AG04450 (cell line): ENCODE data around the gene ZNF804B. TPM values are rescaled to one million over a fixed set of nuclear protein-coding genes. Genes with fewer than 3 reads are reported as not detected.

Source experiments
- CTCF ChIA-PET: fragments of 300-600, 350-600 bp; formaldehyde crosslinking; extraction: SDS; loops from one replicate; lab custom pipeline; 2022; ENCODE audit warnings: antibody characterized with exemption, inconsistent platforms; lab: Charles Lee
- POLR2A ChIA-PET: fragments of 350-600 bp; formaldehyde crosslinking; extraction: SDS; loops from one replicate; lab custom pipeline; 2021; ENCODE audit warnings: antibody characterized with exemption, inconsistent platforms; lab: Yijun Ruan, JAX
- DNase-seq: peaks from one replicate; pipeline ENCODE4 v3.0.0-alpha.2; 2011; ENCODE audit warnings: low read depth, low spot score
- H3K27ac ChIP-seq: one replicate; pipeline ENCODE4 v1.5.1; 2012; ENCODE audit warnings: low read depth, low read length, control low read depth
- H3K27me3 ChIP-seq: one replicate; pipeline ENCODE4 v1.6.0; 2012; ENCODE audit warnings: low read length; ENCODE audit not compliant: control insufficient read depth, insufficient read depth
- H3K4me3 ChIP-seq: 2 replicates; pipeline ENCODE4 v1.5.1; 2011; ENCODE audit warnings: mild to moderate bottlenecking, low read depth, low read length, control low read depth
- H3K9me3 ChIP-seq: 2 replicates; pipeline ENCODE4 v1.5.1; 2012; ENCODE audit warnings: low read length; ENCODE audit not compliant: control insufficient read depth, insufficient read depth
- polyA plus RNA-seq: library from polyadenylated mRNA; depleted of rRNA; stranded (reverse); fragments of >200 nt; gene quantifications from 2 replicates; pipeline ENCODE4 v1.2.3, GENCODE V29; 2011
- TF ChIP-seq, protein P1 (sequence below): IDR thresholded peaks from 2 replicates; pipeline ENCODE4 v1.5.1; 2011; ENCODE audit warnings: low read depth, low read length, control low read depth, inconsistent platforms

The ZNF804B gene
- polyA plus RNA-seq, 1 experiment: not detected

DNA sequence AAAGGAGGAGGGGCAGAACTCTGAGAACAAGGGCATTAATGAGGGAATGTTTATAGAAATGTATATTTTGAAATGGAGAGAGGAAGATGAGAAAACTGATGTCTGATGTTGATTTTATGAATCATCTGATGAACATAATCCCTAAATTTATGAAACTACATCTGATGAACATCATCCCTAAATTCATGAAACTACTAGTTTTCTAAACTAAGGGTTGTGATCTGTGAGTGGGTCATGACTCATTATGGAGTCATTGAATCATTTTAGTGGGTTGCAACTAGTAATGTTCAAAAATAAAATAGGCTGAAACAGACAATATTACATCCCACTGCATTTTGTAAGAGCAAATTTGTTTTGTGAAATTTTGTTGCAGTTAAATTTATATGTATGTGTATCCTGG lies 478.7 kb downstream of the ZNF804B start:
- H3K9me3 ChIP-seq: no peaks in the 10 kb centered on the region
- DNase-seq: peak; percentile 16
- ChIA-PET POLR2A (no interaction called here), CTCF (no interaction called here)
- no peak overlapping the region for H3K27ac ChIP-seq
- H3K4me3 ChIP-seq: no peak overlapping the region
- no peaks in the 10 kb centered on the region for H3K27me3 ChIP-seq
- TF ChIP-seq, protein P1, sequence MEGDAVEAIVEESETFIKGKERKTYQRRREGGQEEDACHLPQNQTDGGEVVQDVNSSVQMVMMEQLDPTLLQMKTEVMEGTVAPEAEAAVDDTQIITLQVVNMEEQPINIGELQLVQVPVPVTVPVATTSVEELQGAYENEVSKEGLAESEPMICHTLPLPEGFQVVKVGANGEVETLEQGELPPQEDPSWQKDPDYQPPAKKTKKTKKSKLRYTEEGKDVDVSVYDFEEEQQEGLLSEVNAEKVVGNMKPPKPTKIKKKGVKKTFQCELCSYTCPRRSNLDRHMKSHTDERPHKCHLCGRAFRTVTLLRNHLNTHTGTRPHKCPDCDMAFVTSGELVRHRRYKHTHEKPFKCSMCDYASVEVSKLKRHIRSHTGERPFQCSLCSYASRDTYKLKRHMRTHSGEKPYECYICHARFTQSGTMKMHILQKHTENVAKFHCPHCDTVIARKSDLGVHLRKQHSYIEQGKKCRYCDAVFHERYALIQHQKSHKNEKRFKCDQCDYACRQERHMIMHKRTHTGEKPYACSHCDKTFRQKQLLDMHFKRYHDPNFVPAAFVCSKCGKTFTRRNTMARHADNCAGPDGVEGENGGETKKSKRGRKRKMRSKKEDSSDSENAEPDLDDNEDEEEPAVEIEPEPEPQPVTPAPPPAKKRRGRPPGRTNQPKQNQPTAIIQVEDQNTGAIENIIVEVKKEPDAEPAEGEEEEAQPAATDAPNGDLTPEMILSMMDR: no peak

DNA sequence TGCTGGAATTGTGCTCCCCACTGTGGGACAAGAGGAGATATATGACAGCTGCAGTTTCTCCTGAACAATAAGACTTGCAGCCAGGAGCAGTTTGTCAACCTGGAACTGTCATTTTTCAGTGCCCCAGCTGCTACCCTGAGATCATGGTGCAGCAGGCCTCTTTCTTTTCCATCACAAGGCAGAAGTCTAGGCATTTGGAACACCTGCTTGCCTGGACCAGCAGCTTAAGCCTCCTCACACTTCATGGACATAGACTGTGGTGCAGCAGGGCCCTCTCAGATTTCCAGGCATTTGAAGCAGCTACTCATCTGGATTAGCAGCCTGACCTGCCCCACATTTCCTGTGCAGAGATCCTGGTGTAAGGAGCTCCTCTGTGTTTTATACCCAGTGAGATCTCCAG lies 486.7 kb downstream of the ZNF804B start:
- TF ChIP-seq, protein P1: no peak
- CTCF ChIA-PET: no interaction called here
- Histone ChIP-seq H3K9me3 (peaks cover 16% of the 10 kb centered on the region; the same call in 1 of the 2 replicates), H3K27me3 (no peaks in the 10 kb centered on the region), H3K27ac (no peak overlapping the region), H3K4me3 (no peak overlapping the region)
- DNase-seq: no peak
- POLR2A ChIA-PET: no interaction called here

DNA sequence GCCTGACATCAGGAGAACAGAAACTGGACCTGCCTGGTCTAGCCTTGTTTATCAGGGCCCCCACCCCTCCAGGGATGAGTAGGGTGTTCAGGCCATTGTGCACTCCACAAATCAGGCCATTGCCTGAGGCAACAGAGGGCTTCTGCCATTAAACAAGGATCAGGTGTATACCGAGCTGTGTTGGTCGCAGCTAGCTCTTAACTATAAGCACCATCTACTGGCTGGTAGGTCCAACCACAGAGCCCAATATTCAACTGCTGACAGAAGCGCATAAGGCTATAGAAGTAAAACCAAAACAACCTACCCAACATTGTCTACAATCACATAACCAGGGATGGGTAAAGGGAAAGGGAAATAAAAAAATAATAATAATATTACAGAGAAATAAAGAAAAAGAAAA lies 487.7 kb downstream of the ZNF804B start:
- DNase-seq: no peak
- ChIA-PET POLR2A (no interaction called here), CTCF (no interaction called here)
- no peak overlapping the region for H3K4me3 ChIP-seq
- no peaks in the 10 kb centered on the region for H3K27me3 ChIP-seq
- TF ChIP-seq, protein P1: no peak
- H3K9me3 ChIP-seq: peaks cover 16% of the 10 kb centered on the region; the same call in 1 of the 2 replicates
- H3K27ac ChIP-seq: no peak overlapping the region

DNA sequence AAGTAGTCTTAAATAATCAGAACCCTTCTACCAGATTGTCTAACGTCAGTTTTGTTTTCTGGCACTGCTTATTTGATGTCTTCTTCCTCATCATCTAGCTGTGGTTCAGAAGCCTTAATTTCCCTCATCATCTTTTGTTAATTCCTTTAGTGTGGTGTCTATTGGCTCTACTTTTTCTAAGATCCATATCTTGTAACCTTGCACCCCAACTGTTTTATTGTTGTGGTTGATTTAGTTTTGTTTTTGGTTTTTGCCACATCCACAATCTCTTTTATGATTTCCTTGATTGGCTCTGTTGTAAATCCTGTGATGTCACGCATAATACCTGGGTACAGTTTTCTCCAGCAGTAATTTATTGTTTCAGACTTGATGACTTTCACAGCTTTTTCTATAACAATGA lies 499.6 kb downstream of the ZNF804B start:
- ChIA-PET POLR2A (no interaction called here), CTCF (no interaction called here)
- no peak for DNase-seq
- TF ChIP-seq, protein P1: no peak
- Histone ChIP-seq H3K27me3 (no peaks in the 10 kb centered on the region), H3K9me3 (no peaks in the 10 kb centered on the region), H3K27ac (no peak overlapping the region), H3K4me3 (no peak overlapping the region)

DNA sequence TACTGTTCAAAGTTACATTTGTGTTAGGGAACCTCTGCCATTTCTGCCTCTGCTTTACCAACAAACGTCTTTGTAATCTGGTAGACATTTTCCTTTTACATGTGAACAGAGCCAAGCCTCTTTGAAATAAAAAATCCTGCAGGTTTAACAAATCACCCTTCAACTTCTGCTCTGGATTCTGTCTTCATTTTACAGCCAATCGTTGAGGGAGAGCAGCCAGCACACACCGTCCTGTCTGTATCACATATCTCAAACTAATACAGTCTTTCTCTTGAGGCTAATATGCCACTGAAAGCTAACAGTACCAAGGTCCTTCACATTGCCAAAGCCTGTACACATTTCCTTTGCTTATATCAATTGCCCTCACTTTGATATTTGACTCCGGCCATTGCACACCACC lies 504.6 kb downstream of the ZNF804B start:
- Histone ChIP-seq H3K27me3 (no peaks in the 10 kb centered on the region), H3K9me3 (no peaks in the 10 kb centered on the region; the same call in 1 of the 2 replicates), H3K27ac (no peak overlapping the region), H3K4me3 (no peak overlapping the region)
- ChIA-PET CTCF (no interaction called here), POLR2A (no interaction called here)
- DNase-seq: no peak
- TF ChIP-seq, protein P1: no peak
